Measurements from ENCODE around the gene IMMP2L. TPM values are rescaled to one million over a fixed set of nuclear protein-coding genes. Genes with fewer than 3 reads are reported as not detected.

IMMP2L gene
- total RNA-seq, 4 donors from 2014 or later: 12.0 to 22.2 (median 17.5) TPM

DNA sequence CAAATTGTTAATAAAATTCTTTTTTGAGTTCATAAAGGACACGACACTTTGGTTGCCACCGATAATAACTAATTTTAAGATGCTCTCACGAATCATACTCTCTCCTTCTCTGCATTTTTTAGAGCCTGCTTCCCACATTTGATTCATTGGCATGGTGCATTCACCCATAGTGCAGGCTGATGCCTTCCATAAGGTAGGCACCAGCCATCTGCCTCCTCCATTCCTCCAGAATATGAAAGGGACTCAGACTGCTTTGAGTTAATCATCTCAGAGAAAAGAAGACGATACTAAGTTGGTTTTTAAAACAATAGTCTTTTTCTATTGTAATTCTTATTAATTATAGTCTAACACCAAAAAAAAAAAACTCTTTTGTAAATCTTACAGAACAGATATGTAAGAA is 505.2 kb downstream of the IMMP2L start:
- no peaks in the 10 kb centered on the region for H3K36me3 ChIP-seq
- 91% methylated on average over 4 of the region's 4 CpGs for WGBS
- H3K4me3 ChIP-seq: no peak overlapping the region
- no peaks in the 10 kb centered on the region for H3K27me3 ChIP-seq
- no peak overlapping the region for H3K27ac ChIP-seq (replicated peaks in 1 of 4)
- intact Hi-C loops (cut with DNase I): no loop called here
- TF ChIP-seq EP300 (IDR thresholded peaks at IDR 0.05) (no peak), POLR2AphosphoS5 (IDR thresholded peaks at IDR 0.05) (no peak)
- TF ChIP-seq, protein P1, sequence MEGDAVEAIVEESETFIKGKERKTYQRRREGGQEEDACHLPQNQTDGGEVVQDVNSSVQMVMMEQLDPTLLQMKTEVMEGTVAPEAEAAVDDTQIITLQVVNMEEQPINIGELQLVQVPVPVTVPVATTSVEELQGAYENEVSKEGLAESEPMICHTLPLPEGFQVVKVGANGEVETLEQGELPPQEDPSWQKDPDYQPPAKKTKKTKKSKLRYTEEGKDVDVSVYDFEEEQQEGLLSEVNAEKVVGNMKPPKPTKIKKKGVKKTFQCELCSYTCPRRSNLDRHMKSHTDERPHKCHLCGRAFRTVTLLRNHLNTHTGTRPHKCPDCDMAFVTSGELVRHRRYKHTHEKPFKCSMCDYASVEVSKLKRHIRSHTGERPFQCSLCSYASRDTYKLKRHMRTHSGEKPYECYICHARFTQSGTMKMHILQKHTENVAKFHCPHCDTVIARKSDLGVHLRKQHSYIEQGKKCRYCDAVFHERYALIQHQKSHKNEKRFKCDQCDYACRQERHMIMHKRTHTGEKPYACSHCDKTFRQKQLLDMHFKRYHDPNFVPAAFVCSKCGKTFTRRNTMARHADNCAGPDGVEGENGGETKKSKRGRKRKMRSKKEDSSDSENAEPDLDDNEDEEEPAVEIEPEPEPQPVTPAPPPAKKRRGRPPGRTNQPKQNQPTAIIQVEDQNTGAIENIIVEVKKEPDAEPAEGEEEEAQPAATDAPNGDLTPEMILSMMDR (IDR thresholded peaks at IDR 0.05): no peak
- no peaks in the 10 kb centered on the region for H3K9me3 ChIP-seq
- no peaks in the 10 kb centered on the region for H3K4me1 ChIP-seq
- no peak for DNase-seq (ENCODE audit: extremely low spot score)

DNA sequence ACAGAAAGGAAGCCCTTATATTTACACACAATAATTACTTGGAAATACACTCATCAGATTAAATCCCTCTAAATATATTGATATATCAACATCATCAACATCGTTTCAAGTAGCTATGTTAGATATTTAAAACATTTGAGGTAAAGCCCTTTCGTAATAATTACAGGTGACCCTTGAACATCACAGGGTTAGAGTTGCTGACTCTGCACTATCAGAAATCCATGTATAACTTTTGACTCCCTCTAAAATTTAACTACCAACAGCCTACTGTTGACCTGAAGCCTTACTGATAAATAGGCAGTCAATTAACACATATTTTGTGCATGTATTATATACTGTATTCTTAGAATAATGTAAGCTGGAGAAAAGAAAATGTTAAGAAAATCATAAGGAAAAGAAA is 505.9 kb downstream of the IMMP2L start:
- H3K4me3 ChIP-seq: no peak overlapping the region
- H3K27ac ChIP-seq (replicated peaks in 1 of 4): no peak overlapping the region
- DNase-seq (ENCODE audit: extremely low spot score): no peak
- 92% methylated on average over 2 of the region's 2 CpGs for WGBS
- H3K4me1 ChIP-seq: no peaks in the 10 kb centered on the region
- H3K27me3 ChIP-seq: no peaks in the 10 kb centered on the region
- H3K9me3 ChIP-seq: no peaks in the 10 kb centered on the region
- H3K36me3 ChIP-seq: no peaks in the 10 kb centered on the region
- TF ChIP-seq POLR2A (IDR thresholded peaks at IDR 0.05; ENCODE audit: low read depth) (no peak), EP300 (IDR thresholded peaks at IDR 0.05) (no peak), POLR2AphosphoS5 (IDR thresholded peaks at IDR 0.05) (no peak)
- TF ChIP-seq, protein P1 (IDR thresholded peaks at IDR 0.05): no peak
- intact Hi-C loops (cut with DNase I): no loop called here

DNA sequence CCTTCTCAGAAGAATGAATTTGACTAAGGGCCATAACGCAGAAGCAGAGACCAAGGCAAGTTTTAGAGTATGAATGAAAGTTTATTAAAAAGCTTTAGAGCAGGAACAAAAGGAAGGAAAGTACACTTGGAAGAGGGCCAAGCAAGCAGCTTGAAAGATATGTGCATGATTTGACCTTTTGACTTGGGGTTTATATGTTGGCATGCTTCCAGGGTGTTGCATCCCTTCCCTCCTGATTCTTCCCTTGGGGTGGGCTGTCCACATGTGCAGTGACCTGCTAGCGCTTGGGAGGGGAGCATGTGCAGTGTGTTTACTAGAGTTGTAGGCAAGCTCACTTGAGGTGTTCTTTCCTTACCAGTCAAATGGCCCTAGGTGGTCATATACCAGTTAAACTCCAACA is 509.3 kb downstream of the IMMP2L start:
- H3K27ac ChIP-seq (replicated peaks in 1 of 4): no peak overlapping the region
- TF ChIP-seq POLR2AphosphoS5 (IDR thresholded peaks at IDR 0.05) (no peak), EP300 (IDR thresholded peaks at IDR 0.05) (no peak), POLR2A (IDR thresholded peaks at IDR 0.05; ENCODE audit: low read depth) (no peak)
- TF ChIP-seq, protein P1 (IDR thresholded peaks at IDR 0.05): no peak
- H3K27me3 ChIP-seq: no peaks in the 10 kb centered on the region
- H3K4me1 ChIP-seq: no peaks in the 10 kb centered on the region
- no peaks in the 10 kb centered on the region for H3K36me3 ChIP-seq
- no peaks in the 10 kb centered on the region for H3K9me3 ChIP-seq
- no peak for DNase-seq (ENCODE audit: extremely low spot score)
- no peak overlapping the region for H3K4me3 ChIP-seq
- intact Hi-C loops (cut with DNase I): no loop called here
- 96% methylated on average over 2 of the region's 2 CpGs for WGBS

DNA sequence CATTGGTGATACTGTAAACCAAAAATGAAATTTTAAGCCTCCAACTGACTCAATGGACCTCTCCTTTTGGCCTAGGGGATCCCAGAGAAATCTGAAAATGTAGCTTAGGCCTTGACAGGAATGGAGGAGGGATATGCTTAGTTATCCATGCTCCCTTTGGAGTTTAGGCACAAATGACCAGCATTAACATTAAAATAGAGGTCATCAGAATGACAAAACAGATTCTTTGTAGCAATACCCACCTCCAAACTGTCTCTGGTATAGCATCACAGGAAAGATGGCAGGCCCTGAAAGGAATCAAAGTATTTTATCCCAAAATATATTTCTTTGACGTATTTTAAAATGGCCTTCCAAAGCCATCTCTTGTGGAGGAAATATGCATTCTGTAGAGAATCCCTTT is 510.5 kb downstream of the IMMP2L start:
- no peaks in the 10 kb centered on the region for H3K9me3 ChIP-seq
- 100% methylated on average over 1 of the region's 1 CpG for WGBS
- H3K27me3 ChIP-seq: no peaks in the 10 kb centered on the region
- no peak overlapping the region for H3K4me3 ChIP-seq
- no peaks in the 10 kb centered on the region for H3K36me3 ChIP-seq
- no peak for DNase-seq (ENCODE audit: extremely low spot score)
- intact Hi-C loops (cut with DNase I): no loop called here
- no peaks in the 10 kb centered on the region for H3K4me1 ChIP-seq
- TF ChIP-seq, protein P1 (IDR thresholded peaks at IDR 0.05): no peak
- TF ChIP-seq EP300 (IDR thresholded peaks at IDR 0.05) (no peak), POLR2AphosphoS5 (IDR thresholded peaks at IDR 0.05) (no peak), POLR2A (IDR thresholded peaks at IDR 0.05; ENCODE audit: low read depth) (no peak)
- no peak overlapping the region for H3K27ac ChIP-seq (replicated peaks in 1 of 4)

DNA sequence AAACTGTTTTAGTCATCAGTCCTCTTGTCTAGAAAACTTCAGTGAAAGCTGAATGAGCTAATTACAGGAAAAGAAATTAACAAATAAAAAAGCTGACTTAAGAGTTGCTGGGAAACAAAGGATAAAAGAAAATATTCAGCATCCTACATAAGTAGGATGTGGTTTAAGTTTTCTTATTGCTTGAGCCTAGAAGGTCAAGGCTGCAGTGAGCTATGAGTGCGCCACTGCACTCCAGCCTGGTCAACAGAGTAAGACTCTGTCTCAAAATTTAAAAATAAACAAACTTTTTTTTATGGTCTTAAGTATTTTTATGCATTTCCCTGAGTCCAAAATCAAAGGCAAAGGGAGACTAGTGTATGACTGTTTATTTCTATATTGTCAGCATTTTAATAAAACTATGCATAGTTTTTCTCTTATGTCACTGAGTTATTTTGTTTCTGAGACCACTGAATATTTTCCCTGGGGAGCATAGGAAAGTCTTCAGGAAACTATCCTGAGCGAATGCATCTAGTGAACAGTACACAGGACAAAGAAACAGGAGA is 511.3 kb downstream of the IMMP2L start:
- Histone ChIP-seq H3K4me1 (no peaks in the 10 kb centered on the region), H3K36me3 (no peaks in the 10 kb centered on the region), H3K9me3 (no peaks in the 10 kb centered on the region), H3K27me3 (no peaks in the 10 kb centered on the region), H3K4me3 (no peak overlapping the region), H3K27ac (replicated peaks in 1 of 4) (no peak overlapping the region)
- intact Hi-C loops (cut with DNase I): no loop called here
- TF ChIP-seq POLR2AphosphoS5 (IDR thresholded peaks at IDR 0.05) (no peak), EP300 (IDR thresholded peaks at IDR 0.05) (no peak), POLR2A (IDR thresholded peaks at IDR 0.05; ENCODE audit: low read depth) (no peak)
- TF ChIP-seq, protein P1 (IDR thresholded peaks at IDR 0.05): no peak
- WGBS: 83% methylated on average over 2 of the region's 2 CpGs
- DNase-seq (ENCODE audit: extremely low spot score): no peak

All from esophagus muscularis mucosa (tissue), 4 donors.